Measurements from ENCODE around the gene SLC35C1. TPM values are rescaled to one million over a fixed set of nuclear protein-coding genes. Genes with fewer than 3 reads are reported as not detected.

Gene SLC35C1
- total and polyA plus RNA-seq, 2 experiments from 2014 or later = 6.8 to 11.0 TPM

DNA sequence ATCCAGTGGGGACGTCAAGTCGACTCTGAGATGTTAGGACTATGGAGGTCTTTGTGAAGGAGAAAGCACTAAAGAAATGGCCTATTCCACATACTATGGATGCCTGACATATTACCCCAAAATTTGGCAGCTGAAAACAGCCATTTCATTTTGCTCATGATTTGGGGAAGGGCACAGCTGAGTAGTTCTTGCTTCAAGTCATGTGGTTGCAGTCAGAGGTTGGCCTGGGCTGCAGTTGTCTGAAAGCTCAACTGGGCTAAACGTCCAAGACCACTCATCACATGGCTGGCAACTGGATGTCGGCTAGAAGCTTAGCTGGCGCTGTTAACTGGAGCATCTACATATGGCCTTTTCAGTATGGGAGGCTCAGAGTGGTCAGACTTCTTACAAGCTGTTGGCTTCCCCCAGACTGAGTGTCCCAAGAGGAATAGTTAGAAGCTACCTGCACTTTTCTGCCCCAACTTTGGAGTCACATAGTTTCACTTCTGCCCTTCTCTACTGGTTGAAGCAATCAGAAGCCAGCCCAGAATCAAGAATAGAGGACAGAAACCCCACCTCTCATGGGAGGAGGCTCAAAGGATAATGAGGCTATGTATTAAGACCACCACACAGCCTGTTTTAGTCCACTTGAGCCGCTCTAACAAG lies 14.1 kb downstream of the SLC35C1 start:
- Histone ChIP-seq H4K20me1 (replicated peaks; ENCODE audit: insufficient read depth) (no peaks in the 10 kb centered on the region), H2AFZ (no peak overlapping the region), H3K27me3 (ENCODE audit: insufficient read depth) (no peaks in the 10 kb centered on the region), H3F3A (replicated peaks; ENCODE audit: low read depth) (no peaks in the 10 kb centered on the region), H3K4me3 (no peak overlapping the region), H3K9me2 (ENCODE audit: insufficient read depth) (no peaks in the 10 kb centered on the region), H3K36me3 (ENCODE audit: insufficient read depth) (no peaks in the 10 kb centered on the region), H3K79me2 (replicated peaks; ENCODE audit: insufficient read depth) (no peaks in the 10 kb centered on the region), H3K27ac (ENCODE audit: low read depth) (no peak overlapping the region), H3K4me2 (no peak overlapping the region), H3K4me1 (ENCODE audit: insufficient read depth) (peaks cover 10% of the 10 kb centered on the region)
- TF ChIP-seq ZNF114 (CRISPR knock-in tag; IDR thresholded peaks at IDR 0.05) (no peak), CTCF (conservative IDR thresholded peaks at IDR 0.05; ENCODE audit: low read depth in 2 of 2) (no peak), JUNB (IDR thresholded peaks at IDR 0.05; ENCODE audit: unreplicated experiment) (no peak), POLR2AphosphoS5 (IDR thresholded peaks at IDR 0.05; ENCODE audit: low read depth) (no peak), CREB1 (CRISPR knock-in tag; IDR thresholded peaks at IDR 0.05; ENCODE audit: low read depth) (no peak), STAT1 (IDR thresholded peaks at IDR 0.05; ENCODE audit: unreplicated experiment) (no peak)
- TF ChIP-seq, protein P1, sequence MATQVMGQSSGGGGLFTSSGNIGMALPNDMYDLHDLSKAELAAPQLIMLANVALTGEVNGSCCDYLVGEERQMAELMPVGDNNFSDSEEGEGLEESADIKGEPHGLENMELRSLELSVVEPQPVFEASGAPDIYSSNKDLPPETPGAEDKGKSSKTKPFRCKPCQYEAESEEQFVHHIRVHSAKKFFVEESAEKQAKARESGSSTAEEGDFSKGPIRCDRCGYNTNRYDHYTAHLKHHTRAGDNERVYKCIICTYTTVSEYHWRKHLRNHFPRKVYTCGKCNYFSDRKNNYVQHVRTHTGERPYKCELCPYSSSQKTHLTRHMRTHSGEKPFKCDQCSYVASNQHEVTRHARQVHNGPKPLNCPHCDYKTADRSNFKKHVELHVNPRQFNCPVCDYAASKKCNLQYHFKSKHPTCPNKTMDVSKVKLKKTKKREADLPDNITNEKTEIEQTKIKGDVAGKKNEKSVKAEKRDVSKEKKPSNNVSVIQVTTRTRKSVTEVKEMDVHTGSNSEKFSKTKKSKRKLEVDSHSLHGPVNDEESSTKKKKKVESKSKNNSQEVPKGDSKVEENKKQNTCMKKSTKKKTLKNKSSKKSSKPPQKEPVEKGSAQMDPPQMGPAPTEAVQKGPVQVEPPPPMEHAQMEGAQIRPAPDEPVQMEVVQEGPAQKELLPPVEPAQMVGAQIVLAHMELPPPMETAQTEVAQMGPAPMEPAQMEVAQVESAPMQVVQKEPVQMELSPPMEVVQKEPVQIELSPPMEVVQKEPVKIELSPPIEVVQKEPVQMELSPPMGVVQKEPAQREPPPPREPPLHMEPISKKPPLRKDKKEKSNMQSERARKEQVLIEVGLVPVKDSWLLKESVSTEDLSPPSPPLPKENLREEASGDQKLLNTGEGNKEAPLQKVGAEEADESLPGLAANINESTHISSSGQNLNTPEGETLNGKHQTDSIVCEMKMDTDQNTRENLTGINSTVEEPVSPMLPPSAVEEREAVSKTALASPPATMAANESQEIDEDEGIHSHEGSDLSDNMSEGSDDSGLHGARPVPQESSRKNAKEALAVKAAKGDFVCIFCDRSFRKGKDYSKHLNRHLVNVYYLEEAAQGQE (IDR thresholded peaks at IDR 0.05; ENCODE audit: unreplicated experiment) = no peak
- TF ChIP-seq, protein P2, sequence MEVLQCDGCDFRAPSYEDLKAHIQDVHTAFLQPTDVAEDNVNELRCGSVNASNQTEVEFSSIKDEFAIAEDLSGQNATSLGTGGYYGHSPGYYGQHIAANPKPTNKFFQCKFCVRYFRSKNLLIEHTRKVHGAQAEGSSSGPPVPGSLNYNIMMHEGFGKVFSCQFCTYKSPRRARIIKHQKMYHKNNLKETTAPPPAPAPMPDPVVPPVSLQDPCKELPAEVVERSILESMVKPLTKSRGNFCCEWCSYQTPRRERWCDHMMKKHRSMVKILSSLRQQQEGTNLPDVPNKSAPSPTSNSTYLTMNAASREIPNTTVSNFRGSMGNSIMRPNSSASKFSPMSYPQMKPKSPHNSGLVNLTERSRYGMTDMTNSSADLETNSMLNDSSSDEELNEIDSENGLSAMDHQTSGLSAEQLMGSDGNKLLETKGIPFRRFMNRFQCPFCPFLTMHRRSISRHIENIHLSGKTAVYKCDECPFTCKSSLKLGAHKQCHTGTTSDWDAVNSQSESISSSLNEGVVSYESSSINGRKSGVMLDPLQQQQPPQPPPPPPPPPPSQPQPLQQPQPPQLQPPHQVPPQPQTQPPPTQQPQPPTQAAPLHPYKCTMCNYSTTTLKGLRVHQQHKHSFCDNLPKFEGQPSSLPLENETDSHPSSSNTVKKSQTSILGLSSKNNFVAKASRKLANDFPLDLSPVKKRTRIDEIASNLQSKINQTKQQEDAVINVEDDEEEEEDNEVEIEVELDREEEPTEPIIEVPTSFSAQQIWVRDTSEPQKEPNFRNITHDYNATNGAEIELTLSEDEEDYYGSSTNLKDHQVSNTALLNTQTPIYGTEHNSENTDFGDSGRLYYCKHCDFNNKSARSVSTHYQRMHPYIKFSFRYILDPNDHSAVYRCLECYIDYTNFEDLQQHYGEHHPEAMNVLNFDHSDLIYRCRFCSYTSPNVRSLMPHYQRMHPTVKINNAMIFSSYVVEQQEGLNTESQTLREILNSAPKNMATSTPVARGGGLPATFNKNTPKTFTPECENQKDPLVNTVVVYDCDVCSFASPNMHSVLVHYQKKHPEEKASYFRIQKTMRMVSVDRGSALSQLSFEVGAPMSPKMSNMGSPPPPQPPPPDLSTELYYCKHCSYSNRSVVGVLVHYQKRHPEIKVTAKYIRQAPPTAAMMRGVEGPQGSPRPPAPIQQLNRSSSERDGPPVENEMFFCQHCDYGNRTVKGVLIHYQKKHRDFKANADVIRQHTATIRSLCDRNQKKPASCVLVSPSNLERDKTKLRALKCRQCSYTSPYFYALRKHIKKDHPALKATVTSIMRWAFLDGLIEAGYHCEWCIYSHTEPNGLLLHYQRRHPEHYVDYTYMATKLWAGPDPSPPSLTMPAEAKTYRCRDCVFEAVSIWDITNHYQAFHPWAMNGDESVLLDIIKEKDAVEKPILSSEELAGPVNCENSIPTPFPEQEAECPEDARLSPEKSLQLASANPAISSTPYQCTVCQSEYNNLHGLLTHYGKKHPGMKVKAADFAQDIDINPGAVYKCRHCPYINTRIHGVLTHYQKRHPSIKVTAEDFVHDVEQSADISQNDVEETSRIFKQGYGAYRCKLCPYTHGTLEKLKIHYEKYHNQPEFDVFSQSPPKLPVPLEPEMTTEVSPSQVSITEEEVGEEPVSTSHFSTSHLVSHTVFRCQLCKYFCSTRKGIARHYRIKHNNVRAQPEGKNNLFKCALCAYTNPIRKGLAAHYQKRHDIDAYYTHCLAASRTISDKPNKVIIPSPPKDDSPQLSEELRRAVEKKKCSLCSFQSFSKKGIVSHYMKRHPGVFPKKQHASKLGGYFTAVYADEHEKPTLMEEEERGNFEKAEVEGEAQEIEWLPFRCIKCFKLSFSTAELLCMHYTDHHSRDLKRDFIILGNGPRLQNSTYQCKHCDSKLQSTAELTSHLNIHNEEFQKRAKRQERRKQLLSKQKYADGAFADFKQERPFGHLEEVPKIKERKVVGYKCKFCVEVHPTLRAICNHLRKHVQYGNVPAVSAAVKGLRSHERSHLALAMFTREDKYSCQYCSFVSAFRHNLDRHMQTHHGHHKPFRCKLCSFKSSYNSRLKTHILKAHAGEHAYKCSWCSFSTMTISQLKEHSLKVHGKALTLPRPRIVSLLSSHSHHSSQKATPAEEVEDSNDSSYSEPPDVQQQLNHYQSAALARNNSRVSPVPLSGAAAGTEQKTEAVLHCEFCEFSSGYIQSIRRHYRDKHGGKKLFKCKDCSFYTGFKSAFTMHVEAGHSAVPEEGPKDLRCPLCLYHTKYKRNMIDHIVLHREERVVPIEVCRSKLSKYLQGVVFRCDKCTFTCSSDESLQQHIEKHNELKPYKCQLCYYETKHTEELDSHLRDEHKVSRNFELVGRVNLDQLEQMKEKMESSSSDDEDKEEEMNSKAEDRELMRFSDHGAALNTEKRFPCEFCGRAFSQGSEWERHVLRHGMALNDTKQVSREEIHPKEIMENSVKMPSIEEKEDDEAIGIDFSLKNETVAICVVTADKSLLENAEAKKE (CRISPR knock-in tag; IDR thresholded peaks at IDR 0.05) = no peak
- H3K27ac Mint-ChIP-seq = no peak overlapping the region
- H3K9me3 Mint-ChIP-seq = no peaks in the 10 kb centered on the region
- ATAC-seq (no peak), DNase-seq (ENCODE audit: low spot score) (no peak)
- H3K4me3 Mint-ChIP-seq = no peak overlapping the region
- H3K4me1 Mint-ChIP-seq = peaks cover 23% of the 10 kb centered on the region
- H3K36me3 Mint-ChIP-seq (ENCODE audit: low read depth) = no peaks in the 10 kb centered on the region
- peaks cover 8% of the 10 kb centered on the region for H3K27me3 Mint-ChIP-seq (ENCODE audit: insufficient read depth, low read depth, poor library complexity)
